ENCODE measurements around the gene EEF1G.
"Not testable (repeated sequence)": the region's sequence is repeated elsewhere in the genome, so short reads cannot be mapped to it uniquely, and the experiment has no call there.

- not testable (repeated sequence) for TF ChIP-seq CTCF, POLR2A, EP300 (IDR thresholded peaks at IDR 0.05)
Measured at GRCh38 chr11:62561677-62562230, 11.9 kb downstream of the EEF1G start.
